HUES6 (cell line): ENCODE measurements around the gene ERMARD.

ENCODE experiments used
- H3K27ac ChIP-seq: 2 replicates; pipeline ENCODE4 v1.7.0; 2013; ENCODE audit warnings: low read depth, mild to moderate bottlenecking, low read length, inconsistent platforms
- H3K27me3 ChIP-seq: 2 replicates; pipeline ENCODE4 v1.6.1; 2013; ENCODE audit warnings: low read length; ENCODE audit not compliant: control insufficient read depth, insufficient read depth
- H3K36me3 ChIP-seq: 2 replicates; pipeline ENCODE4 v1.6.1; 2013; ENCODE audit warnings: low read length; ENCODE audit not compliant: control insufficient read depth, insufficient read depth
- H3K4me1 ChIP-seq: 2 replicates; pipeline ENCODE4 v1.6.1; 2013; ENCODE audit warnings: low read length; ENCODE audit not compliant: control insufficient read depth, insufficient read depth
- H3K4me3 ChIP-seq: 2 replicates; pipeline ENCODE4 v1.5.1; 2013; ENCODE audit warnings: low read depth, low read length
- H3K9ac ChIP-seq: one replicate; pipeline ENCODE4 v1.6.1; 2013; ENCODE audit warnings: mild to moderate bottlenecking, low read length
- H3K9me3 ChIP-seq: 2 replicates; pipeline ENCODE4 v1.6.1; 2013; ENCODE audit warnings: low read depth, low read length; ENCODE audit not compliant: control insufficient read depth, insufficient read depth

ERMARD gene

DNA sequence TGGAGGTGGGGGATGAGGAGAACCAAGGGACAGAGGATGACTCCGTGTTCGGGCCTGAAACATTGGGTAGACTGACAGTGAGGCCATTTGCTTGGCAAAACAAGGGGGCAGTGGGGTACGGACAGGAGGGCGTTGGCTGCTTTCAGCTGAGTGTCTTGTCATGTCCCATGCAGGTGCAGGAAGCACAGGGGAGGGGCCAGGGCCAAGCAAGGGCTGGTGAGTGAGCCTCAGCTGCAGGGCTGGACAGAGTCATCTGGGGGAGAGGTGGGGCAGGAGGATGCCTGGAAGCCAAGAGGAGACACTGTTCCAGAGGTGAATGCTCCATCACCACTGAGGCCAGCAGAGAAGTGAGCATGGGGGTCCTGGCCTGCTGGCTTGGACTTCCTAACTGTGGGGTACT is 78.4 kb downstream of the ERMARD start:
- Histone ChIP-seq H3K9me3 (peaks cover 18% of the 10 kb centered on the region), H3K4me1 (peaks cover 26% of the 10 kb centered on the region), H3K27ac (no peak overlapping the region), H3K27me3 (peaks cover 10% of the 10 kb centered on the region; the same call in 1 of the 2 replicates), H3K9ac (no peak overlapping the region), H3K36me3 (no peaks in the 10 kb centered on the region), H3K4me3 (no peak overlapping the region)

DNA sequence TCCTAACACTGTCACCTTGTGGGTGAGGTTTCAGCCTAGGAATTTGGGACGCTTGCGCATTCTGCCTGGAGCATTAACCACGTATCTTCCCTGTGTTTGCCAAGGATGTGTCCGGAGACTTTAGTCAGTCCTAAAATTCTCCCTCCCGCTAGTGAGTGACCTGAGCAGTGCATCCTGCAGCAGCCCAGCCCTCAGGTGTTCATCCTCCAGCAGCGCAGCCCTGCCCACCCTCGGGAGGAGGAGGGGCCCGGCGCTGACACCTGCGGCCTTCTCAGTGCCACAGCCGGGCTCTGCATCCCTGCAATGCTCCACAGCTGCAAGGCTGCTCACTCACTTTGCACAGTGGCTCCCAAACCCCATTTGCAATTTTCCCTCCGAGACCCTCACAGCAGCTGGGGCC is 79.5 kb downstream of the ERMARD start:
- Histone ChIP-seq H3K9ac (no peak overlapping the region), H3K4me3 (no peak overlapping the region), H3K27ac (no peak overlapping the region), H3K9me3 (peaks cover 8% of the 10 kb centered on the region; the same call in 1 of the 2 replicates), H3K36me3 (no peaks in the 10 kb centered on the region), H3K27me3 (peaks cover 10% of the 10 kb centered on the region; the same call in 1 of the 2 replicates), H3K4me1 (peaks cover 26% of the 10 kb centered on the region)
